PC-3 (cell line): ENCODE data around the gene GRIN3B. TPM values are rescaled to one million over a fixed set of nuclear protein-coding genes. Genes with fewer than 3 reads are reported as not detected.

Source experiments
- ATAC-seq: fragments of 200-7000 bp; cut with Tn5 transposase; 2 replicates; pipeline ENCODE4 v1.9.1; 2020; ENCODE audit warnings: mild to moderate bottlenecking, moderate library complexity
- BruUV-seq: library from RNA; stranded (reverse); fragments of 400-500 nt; replicated peaks from 2 replicates; lab custom pipeline; 2021; lab: Mats Ljungman, UMichigan
- CTCF ChIA-PET: fragments of 300-600 bp; sonication (Branson Sonifier 250); formaldehyde crosslinking; loops from one replicate; lab custom pipeline; 2022; ENCODE audit warnings: antibody characterized with exemption; lab: Charles Lee
- POLR2A ChIA-PET: fragments of 300-600 bp; sonication (Branson Sonifier 250); formaldehyde crosslinking; loops from one replicate; lab custom pipeline; 2022; ENCODE audit warnings: antibody characterized with exemption; ENCODE audit not compliant: unreplicated experiment; lab: Charles Lee
- DNase-seq: peaks from one replicate; pipeline ENCODE4 v3.0.0-alpha.2; 2015
- H2AFZ ChIP-seq: fragments of 300-600 bp; sonication (generic); 2 replicates; pipeline ENCODE4 v1.6.0; 2016; ENCODE audit warnings: antibody characterized with exemption, low read length
- H3F3A ChIP-seq: fragments of 300-600 bp; sonication (generic); one replicate; pipeline ENCODE4 v1.6.0; 2017; ENCODE audit warnings: antibody characterized with exemption, low read length, control low read depth, mild to moderate bottlenecking; ENCODE audit not compliant: unreplicated experiment
- H3K27ac ChIP-seq: fragments of 300-600 bp; sonication (generic); 2 replicates; pipeline ENCODE4 v1.5.1; 2016; ENCODE audit warnings: mild to moderate bottlenecking, low read length
- H3K27me3 ChIP-seq: fragments of 300-600 bp; sonication (generic); 2 replicates; pipeline ENCODE4 v1.6.1; 2016; ENCODE audit warnings: low read length, mixed read lengths
- H3K36me3 ChIP-seq: fragments of 300-600 bp; sonication (generic); 2 replicates; pipeline ENCODE4 v1.6.1; 2016; ENCODE audit warnings: low read depth, mixed run types, low read length, mixed read lengths
- H3K4me1 ChIP-seq: fragments of 300-600 bp; sonication (generic); 2 replicates; pipeline ENCODE4 v1.5.1; 2016; ENCODE audit warnings: low read length; ENCODE audit not compliant: insufficient read depth
- H3K4me2 ChIP-seq: fragments of 300-600 bp; sonication (generic); 2 replicates; pipeline ENCODE4 v1.6.0; 2016; ENCODE audit warnings: low read length
- H3K4me3 ChIP-seq: fragments of 300-600 bp; sonication (generic); 2 replicates; pipeline ENCODE4 v1.5.1; 2016; ENCODE audit warnings: mild to moderate bottlenecking, low read length, mixed read lengths
- H3K79me2 ChIP-seq: fragments of 300-600 bp; sonication (generic); 2 replicates; pipeline ENCODE4 v1.6.1; 2017; ENCODE audit warnings: low read length, mixed read lengths
- H3K9ac ChIP-seq: fragments of 300-600 bp; sonication (generic); 2 replicates; pipeline ENCODE4 v1.6.0; 2016; ENCODE audit warnings: mild to moderate bottlenecking, low read length
- H3K9me2 ChIP-seq: fragments of 300-600 bp; sonication (generic); replicated peaks from 2 replicates; pipeline ENCODE4 v1.6.1; 2016; ENCODE audit warnings: mixed run types, low read length, mixed read lengths
- H3K9me3 ChIP-seq: fragments of 300-600 bp; sonication (generic); 2 replicates; pipeline ENCODE4 v1.6.1; 2016; ENCODE audit warnings: low read length, mixed read lengths
- H4K20me1 ChIP-seq: fragments of 300-600 bp; sonication (generic); 2 replicates; pipeline ENCODE4 v1.6.1; 2016; ENCODE audit warnings: low read length, mixed read lengths
- EZH2 ChIP-seq: fragments of 300-600 bp; sonication (generic); IDR thresholded peaks from one replicate; pipeline ENCODE4 v1.6.1; 2017; ENCODE audit warnings: antibody characterized with exemption, mild to moderate bottlenecking, low read length; ENCODE audit not compliant: unreplicated experiment
- EZH2phosphoT487 ChIP-seq: fragments of 300-600 bp; sonication (generic); IDR thresholded peaks from 2 replicates; pipeline ENCODE4 v1.6.1; 2018; ENCODE audit warnings: mild to moderate bottlenecking, antibody characterized with exemption, low read length, borderline replicate concordance
- intact Hi-C: fragments of 100-400 bp; cut with micrococcal nuclease; formaldehyde crosslinking; loops from 2 replicates; pipeline ENCODE4 v1.9.0; 2023
- total RNA-seq: library from RNA; depleted of rRNA; stranded (reverse); fragments of >200 nt; gene quantifications from 2 replicates; pipeline ENCODE4 v1.2.3, GENCODE V29; 2014; rRNA removed
- TF ChIP-seq, protein P1 (sequence below): fragments of 300-600 bp; sonication (generic); conservative IDR thresholded peaks from 2 replicates; pipeline ENCODE4 v1.5.1; 2017; ENCODE audit warnings: antibody characterized with exemption, low read depth, mild to moderate bottlenecking, low read length

GRIN3B gene
- total RNA-seq, 1 experiment from 2014 or later = 0.69 TPM

DNA sequence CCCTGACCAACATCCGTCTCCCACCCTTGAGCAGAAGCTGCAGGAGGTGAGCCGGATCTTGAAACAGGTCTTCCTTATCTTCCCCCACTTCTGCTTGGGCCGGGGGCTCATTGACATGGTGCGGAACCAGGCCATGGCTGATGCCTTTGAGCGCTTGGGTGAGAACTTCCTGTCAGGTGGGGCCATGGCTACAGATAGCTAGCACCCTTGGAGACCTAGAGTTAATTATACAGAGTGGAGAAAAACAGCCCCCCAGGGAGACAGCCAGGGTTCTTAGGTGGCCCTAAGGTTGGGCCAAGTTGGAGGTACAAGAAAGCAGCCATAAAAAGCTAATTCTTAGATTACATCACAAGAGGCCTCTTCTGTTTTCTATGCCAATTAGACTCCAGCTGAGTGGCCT, 57.9 kb downstream of the GRIN3B start:
- Histone ChIP-seq H3K4me1 (no peaks in the 10 kb centered on the region), H3F3A (no peaks in the 10 kb centered on the region), H3K9me3 (peaks cover 9% of the 10 kb centered on the region), H2AFZ (no peak overlapping the region), H3K4me2 (no peak overlapping the region), H3K27me3 (no peaks in the 10 kb centered on the region), H3K9me2 (no peaks in the 10 kb centered on the region), H4K20me1 (no peaks in the 10 kb centered on the region), H3K79me2 (no peaks in the 10 kb centered on the region), H3K27ac (no peak overlapping the region), H3K9ac (no peak overlapping the region), H3K36me3 (peaks cover 27% of the 10 kb centered on the region), H3K4me3 (no peak overlapping the region)
- DNase-seq (no peak), ATAC-seq (no peak)
- TF ChIP-seq EZH2phosphoT487 = no peak
- TF ChIP-seq, protein P1, sequence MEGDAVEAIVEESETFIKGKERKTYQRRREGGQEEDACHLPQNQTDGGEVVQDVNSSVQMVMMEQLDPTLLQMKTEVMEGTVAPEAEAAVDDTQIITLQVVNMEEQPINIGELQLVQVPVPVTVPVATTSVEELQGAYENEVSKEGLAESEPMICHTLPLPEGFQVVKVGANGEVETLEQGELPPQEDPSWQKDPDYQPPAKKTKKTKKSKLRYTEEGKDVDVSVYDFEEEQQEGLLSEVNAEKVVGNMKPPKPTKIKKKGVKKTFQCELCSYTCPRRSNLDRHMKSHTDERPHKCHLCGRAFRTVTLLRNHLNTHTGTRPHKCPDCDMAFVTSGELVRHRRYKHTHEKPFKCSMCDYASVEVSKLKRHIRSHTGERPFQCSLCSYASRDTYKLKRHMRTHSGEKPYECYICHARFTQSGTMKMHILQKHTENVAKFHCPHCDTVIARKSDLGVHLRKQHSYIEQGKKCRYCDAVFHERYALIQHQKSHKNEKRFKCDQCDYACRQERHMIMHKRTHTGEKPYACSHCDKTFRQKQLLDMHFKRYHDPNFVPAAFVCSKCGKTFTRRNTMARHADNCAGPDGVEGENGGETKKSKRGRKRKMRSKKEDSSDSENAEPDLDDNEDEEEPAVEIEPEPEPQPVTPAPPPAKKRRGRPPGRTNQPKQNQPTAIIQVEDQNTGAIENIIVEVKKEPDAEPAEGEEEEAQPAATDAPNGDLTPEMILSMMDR = no peak
- no peak for TF ChIP-seq EZH2
- ChIA-PET POLR2A (no interaction called here), CTCF (no interaction called here)
- intact Hi-C loops = no loop called here
- BruUV-seq = no TSS peak

Other genes starting within 250 kb of the GRIN3B start
- 115 and 130 TPM in 2 replicates for gene MISP, start 249.3 kb upstream of the GRIN3B start, total RNA-seq
- gene PTBP1, start 203.0 kb upstream of the GRIN3B start, total RNA-seq = 395 and 412 TPM in 2 replicates
- not detected in 2 replicates for gene PLPPR3, start 178.5 kb upstream of the GRIN3B start, total RNA-seq
- not detected in 2 replicates for gene AZU1, start 172.6 kb upstream of the GRIN3B start, total RNA-seq
- 0.29 and 0.40 TPM in 2 replicates for gene PRTN3, start 159.4 kb upstream of the GRIN3B start, total RNA-seq
- not detected in 2 replicates for gene ELANE, start 148.1 kb upstream of the GRIN3B start, total RNA-seq
- 22.4 and 38.0 TPM in 2 replicates for gene CFD, start 140.8 kb upstream of the GRIN3B start, total RNA-seq
- 25.9 and 41.6 TPM in 2 replicates for gene MED16, start 107.2 kb upstream of the GRIN3B start, total RNA-seq
- gene RNU6-9, start 106.9 kb upstream of the GRIN3B start, total RNA-seq = not detected in 2 replicates
- gene R3HDM4, start 87.2 kb upstream of the GRIN3B start, total RNA-seq = 34.0 and 44.9 TPM in 2 replicates
- gene KISS1R, start 83.1 kb upstream of the GRIN3B start, total RNA-seq = 1.2 and 3.9 TPM in 2 replicates
- gene ARID3A, start 74.4 kb upstream of the GRIN3B start, total RNA-seq = 5.6 and 13.9 TPM in 2 replicates
- 56.7 and 99.6 TPM in 2 replicates for gene WDR18, start 16.1 kb upstream of the GRIN3B start, total RNA-seq
- gene TMEM259, start 20.7 kb downstream of the GRIN3B start, total RNA-seq = 136 and 162 TPM in 2 replicates
- not detected in 2 replicates for gene RNU6-2, start 21.1 kb downstream of the GRIN3B start, total RNA-seq
- gene CNN2, start 26.2 kb downstream of the GRIN3B start, total RNA-seq = 97.9 and 107 TPM in 2 replicates
- 27.3 and 31.3 TPM in 2 replicates for gene ABCA7, start 39.7 kb downstream of the GRIN3B start, total RNA-seq
- gene ARHGAP45, start 66.7 kb downstream of the GRIN3B start, total RNA-seq = 45.3 and 68.4 TPM in 2 replicates
- gene POLR2E, start 95.0 kb downstream of the GRIN3B start, total RNA-seq = 335 and 375 TPM in 2 replicates
- gene GPX4, start 103.6 kb downstream of the GRIN3B start, total RNA-seq = 517 and 644 TPM in 2 replicates
- 62.4 and 75.0 TPM in 2 replicates for gene SBNO2, start 173.8 kb downstream of the GRIN3B start, total RNA-seq
- 82.4 and 93.0 TPM in 2 replicates for gene STK11, start 205.4 kb downstream of the GRIN3B start, total RNA-seq
- 3.3 and 6.3 TPM in 2 replicates for gene CBARP, start 237.6 kb downstream of the GRIN3B start, total RNA-seq
- 102 and 187 TPM in 2 replicates for gene ATP5F1D, start 241.3 kb downstream of the GRIN3B start, total RNA-seq
- 17.3 and 41.8 TPM in 2 replicates for gene MIDN, start 248.2 kb downstream of the GRIN3B start, total RNA-seq